DMS79 (cell line): ENCODE data around the gene GRIFIN.

Source experiments
- DNase-seq: peaks from one replicate; lab custom pipeline; 2025; lab: John Stamatoyannopoulos, UW

The GRIFIN gene

DNA sequence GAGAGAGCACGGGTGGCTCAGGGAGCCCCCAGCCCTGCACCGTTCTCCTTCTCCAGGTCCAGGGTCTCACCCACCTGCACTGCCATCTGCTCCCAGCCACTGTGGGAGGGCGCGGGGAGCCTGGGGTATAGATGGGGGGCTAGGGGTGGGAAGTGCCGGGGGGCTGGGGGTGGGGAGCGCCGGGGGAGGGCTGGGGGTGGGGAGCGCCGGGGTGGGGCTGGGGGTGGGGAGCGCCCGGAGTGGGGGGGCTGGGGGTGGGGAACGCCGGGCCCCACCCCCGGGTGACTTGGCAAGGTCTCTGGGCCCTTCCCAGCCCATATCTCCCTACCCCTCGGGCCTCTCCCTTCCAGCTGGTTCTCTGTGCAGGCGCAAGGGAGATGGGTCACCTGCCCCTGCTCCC, at the start of gene GRIFIN:
GRIFIN (minus strand) TSS at position 101 of the 400 bp plus-strand sequence; CDS start at position 86, 15 bp downstream.
- DNase-seq, result no peak

DNA sequence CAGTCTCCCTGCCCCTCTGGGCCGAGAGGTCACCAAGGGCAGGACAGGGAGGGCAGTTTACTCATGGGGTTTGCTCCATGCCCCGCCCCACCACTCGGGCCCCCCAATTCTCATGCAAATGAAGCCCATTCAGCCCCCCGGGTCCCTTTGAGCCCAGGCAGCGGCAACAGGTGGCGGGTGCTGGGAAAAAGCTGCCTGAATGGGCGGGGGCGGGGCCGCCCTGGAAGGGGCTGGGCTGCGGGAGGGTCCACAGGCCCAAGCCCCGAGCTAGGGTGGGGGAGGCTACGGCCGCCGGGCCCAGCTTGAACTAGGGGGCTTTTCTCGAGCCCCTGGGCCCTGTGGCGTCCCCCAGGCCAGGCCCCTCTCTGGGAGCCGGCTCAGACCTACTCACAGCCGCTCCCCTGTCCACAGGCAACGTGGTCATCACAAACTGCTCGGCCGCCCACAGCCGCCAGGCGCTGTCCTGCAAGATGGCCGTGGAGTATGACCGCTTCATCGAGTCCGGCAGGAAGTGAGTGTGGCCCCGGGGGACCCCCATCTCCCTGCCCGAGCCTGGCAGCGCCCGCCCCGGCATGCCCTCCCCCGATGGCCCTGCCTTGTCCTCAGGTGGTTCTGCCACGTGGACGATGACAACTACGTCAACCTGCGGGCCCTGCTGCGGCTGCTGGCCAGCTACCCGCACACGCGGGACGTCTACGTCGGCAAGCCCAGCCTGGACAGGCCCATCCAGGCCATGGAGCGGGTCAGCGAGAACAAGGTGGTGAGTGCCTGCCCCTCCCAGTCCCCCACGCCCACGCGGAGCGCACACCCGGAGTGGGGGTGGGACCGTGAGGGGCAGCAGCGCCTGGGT, 48.8 kb upstream of the GRIFIN start:
- DNase-seq, result no peak

DNA sequence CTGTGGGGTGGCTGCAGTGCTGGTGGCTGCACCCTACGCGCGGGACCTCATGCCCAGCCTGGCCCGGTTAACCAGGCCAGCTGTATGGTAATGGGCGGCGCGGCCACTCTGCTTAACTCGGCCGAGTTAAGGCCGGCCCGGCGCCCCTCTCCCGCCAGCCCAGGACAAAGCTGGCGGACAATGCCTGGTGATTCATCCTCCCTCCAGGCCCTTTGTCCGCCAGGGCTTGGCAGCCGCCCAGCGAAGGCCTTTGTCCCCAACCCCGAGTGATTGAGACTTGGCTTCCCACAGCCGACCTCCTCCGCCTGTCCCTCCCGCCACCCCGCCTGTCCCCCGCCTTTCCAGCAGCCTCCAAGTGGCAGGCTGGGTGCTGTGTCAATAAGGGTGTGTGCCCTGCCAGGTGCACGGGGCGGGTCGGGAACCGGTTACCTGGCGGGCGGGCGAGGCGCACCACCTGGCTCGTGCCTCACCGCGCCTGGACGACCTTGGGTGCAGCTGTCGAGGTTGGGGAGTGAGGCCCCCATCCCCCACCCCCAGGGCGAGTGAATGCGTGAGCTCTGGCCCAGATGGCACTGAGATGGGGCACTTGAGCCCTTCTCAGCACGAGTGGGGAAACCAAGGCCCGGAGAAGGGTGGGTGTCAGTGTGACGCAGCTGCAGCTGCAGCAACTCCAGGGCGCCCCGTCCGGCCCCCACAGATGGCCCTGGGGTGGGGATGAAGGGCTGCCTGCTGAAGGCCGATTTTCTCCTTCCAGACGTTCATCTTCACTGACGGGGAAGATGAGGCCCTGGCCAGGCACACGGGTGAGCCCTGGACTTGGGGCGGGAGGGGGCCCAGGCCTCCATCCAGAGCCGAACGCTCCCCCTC, 48.0 kb upstream of the GRIFIN start:
- peak; percentile 96 for DNase-seq

- DNase-seq, result peak; percentile 66
These were observed 47.3 kb upstream of the GRIFIN start for GRCh38 chr7:2523461-2523936.

GRCh38 chr7:2522780-2523433, 46.7 kb upstream of the GRIFIN start:
- no peak for DNase-seq

GRCh38 chr7:2521952-2522591, 45.9 kb upstream of the GRIFIN start:
- DNase-seq, result no peak

DNA sequence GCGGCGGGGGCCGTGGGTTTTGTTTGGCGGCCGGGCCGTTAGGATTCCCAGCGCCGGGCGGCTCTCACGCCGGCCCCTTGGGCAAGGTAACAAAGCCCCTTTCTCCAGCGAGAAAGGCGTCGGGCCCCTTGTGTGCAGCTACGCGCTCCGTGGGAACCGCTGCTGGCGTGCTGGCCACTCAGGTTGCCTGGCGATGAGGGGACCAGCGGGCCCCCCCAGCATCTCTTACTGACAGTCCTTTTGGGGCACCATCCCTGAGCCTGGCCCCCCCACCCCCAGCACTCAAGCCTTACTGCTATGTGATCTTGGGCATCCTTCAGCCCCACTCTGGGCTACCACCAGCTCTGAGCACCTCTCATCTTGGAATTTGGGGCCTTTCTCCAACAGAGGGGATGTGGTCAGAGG, 45.1 kb upstream of the GRIFIN start:
- no peak for DNase-seq

- no peak for DNase-seq
These were observed 44.6 kb upstream of the GRIFIN start for GRCh38 chr7:2520761-2521290.

DNA sequence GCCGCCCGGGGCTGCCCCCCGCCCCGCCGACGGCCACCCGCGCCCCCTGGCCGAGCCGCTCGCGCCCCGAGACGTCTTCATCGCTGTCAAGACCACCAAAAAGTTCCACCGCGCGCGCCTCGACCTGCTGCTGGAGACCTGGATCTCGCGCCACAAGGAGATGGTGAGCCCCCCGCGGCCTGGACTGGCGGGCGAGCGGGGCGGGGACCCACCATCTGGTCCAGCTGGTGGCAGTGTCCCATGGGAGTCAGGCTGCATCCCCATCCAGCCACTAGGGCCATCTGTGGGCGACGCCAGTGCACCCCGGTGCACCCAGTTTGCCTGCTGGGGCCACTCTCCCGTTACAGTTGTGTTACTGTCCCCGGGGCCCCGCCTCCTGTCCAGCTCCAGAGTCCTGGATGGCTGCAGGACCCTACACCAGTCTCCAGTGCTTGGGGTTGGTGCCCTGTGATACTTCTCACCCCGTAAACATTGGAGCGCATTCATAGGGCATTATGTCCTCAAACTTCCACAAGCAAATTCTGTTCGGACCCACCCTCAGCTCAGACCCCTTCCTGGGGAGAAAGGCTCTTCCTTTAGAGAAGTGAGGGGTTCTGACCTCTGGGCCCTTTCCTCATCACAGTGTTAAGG, 44.0 kb upstream of the GRIFIN start:
- DNase-seq, result no peak

DNA sequence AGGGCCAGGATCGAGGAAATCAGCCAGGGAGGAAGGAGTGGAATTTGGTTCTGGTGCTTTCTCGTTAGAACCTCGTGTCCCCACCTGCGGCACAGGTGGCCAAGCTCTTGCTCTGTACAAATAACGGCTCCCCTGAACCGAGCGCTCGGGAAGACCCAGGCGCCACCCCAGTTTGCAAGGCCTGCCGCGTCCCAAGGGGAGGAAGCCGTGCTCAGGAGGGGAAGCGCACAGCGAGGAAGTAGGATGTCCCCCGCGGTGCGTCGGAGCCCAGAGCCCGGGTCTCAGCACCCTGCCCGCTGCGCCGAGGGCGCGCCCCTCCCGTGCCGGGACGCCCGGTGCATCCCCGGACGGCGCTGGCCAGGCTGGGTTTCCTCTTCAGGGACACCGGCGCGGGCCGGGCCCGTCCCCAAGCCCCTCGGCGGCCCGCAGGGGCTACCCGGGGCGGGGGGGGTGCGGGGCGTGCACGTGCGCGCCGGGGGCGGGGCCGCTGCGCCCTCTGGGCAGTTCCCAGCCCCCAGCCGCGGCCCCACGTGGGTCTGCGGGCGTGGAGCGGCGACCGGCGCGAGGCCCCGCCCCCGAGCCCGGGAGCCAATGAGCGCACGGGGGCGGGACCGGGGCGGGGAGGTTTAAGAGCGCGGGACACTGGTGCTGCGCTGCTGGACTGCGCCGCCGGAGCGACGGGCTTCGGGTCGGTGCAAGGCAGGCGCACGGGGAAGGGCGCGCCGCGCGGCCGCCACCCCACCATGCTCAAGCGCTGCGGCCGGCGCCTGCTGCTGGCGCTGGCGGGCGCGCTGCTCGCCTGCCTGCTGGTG, 43.1 kb upstream of the GRIFIN start, which contains the start of gene LFNG:
LFNG (plus strand) TSS at position 656 of the 812 bp plus-strand sequence; CDS start at position 744, 88 bp downstream.
- peak; percentile 71 for DNase-seq

GRCh38 chr7:2518737-2519118, 42.5 kb upstream of the GRIFIN start:
- no peak for DNase-seq

DNA sequence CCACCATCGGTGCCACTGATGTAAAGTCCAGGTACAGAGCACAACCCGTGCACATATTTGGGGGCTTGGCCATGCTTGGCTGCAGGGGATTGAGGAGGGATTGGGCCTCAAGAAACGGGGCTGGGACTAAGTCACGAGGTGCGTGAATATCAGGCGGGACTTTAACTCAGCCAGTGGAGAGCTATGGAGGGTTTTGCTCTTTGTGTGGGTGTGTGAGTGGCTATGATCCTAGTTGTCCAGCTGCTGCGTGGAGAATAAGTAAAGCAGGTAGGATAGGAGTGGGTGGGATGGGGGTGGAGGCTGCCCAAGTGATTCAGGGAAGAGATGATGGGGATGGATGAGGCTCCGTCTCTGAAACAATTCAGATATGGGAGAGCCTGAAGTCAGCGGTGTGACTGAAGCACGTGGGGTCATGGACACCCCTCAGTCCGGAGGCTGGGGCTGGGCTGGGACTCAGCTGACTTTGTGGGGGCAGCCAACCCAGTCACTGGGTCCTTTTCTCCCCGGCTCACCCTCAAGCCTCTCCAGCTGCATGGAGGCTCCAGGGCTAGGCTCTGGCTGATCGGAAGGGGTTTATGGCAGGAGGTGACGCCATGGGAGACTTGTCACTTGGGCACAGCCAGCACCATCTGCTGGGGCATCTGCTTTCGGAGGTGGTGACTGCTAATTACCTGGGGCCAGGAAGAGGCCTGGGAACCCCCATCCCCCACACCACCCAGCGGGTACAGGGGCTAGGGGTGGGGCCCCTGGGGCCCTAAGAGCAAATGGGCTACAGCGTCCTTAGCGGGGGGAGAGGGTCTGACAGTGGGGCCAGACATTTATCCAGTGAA, 41.7 kb upstream of the GRIFIN start:
- DNase-seq, result no peak

- DNase-seq, result no peak
These were observed 40.8 kb upstream of the GRIFIN start for GRCh38 chr7:2517026-2517425.

DNA sequence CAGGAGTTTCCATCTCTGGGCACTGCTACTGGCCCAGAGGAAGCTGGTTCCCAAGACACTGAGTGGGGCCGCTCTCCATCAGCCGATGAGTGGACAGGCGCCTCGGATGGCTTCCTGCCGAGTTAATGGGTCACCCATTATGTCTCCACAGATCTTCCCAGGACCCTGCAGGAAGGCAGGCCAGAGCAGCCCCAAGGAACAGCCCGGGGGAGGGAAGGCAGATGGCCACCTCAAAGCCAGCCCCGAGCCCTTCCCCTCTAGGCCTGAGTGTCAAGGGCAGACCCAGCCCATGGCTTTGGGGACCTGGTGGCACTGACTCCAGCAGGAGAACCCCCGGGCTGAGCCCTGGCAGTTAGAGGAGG, 40.0 kb upstream of the GRIFIN start:
- no peak for DNase-seq

- no peak for DNase-seq
These were observed 39.4 kb upstream of the GRIFIN start for GRCh38 chr7:2515424-2516193.

- DNase-seq, result no peak
These were observed 38.5 kb upstream of the GRIFIN start for GRCh38 chr7:2514473-2515423.

DNA sequence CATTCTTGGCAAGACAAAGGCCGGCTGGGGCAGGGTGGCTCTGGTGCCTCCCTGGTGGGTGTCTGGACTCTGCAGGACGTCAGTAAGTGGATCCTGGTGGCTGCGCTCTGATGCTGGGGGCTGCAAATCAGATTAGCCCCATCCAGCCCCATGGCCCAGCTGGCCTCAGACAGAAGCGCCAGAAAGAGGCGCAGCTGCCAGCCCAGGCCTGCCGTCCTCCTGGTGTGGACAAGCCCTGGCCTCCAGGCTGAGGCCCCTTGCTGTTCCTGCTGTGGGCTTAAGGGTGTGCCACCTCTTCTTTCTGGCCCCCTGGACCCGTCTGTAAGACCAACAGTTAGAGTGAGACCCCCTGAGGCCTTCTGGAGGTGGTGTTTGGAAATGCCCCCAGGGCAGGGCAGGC, 37.5 kb upstream of the GRIFIN start:
- no peak for DNase-seq
